GM06990 (cell line): ENCODE results near the gene MVP.
"Not testable (repeated sequence)": the region's sequence is repeated elsewhere in the genome, so short reads cannot be mapped to it uniquely, and the experiment has no call there.

Experiments
- DNase-seq: peaks from one replicate; pipeline ENCODE4 v3.0.0-alpha.2; 2011; ENCODE audit not compliant: insufficient read length; ENCODE audit errors: extremely low read depth
- H3K27me3 ChIP-seq: replicated peaks from 2 replicates; pipeline ENCODE4 v1.6.0; 2011; ENCODE audit warnings: low read length; ENCODE audit not compliant: control insufficient read depth, insufficient read depth
- H3K36me3 ChIP-seq: 2 replicates; pipeline ENCODE4 v1.5.1; 2011; ENCODE audit warnings: low read length; ENCODE audit not compliant: control insufficient read depth, insufficient read depth
- H3K4me3 ChIP-seq: replicated peaks from 2 replicates; pipeline ENCODE4 v1.5.1; 2011; ENCODE audit warnings: low read depth, mild to moderate bottlenecking, control low read depth, low read length
- CTCF ChIP-seq: IDR thresholded peaks from 2 replicates; pipeline ENCODE4 v1.5.1; 2011; ENCODE audit warnings: low read length, control low read depth, mild to moderate bottlenecking, inconsistent platforms; ENCODE audit not compliant: insufficient read depth, poor library complexity, severe bottlenecking

MVP gene

DNA sequence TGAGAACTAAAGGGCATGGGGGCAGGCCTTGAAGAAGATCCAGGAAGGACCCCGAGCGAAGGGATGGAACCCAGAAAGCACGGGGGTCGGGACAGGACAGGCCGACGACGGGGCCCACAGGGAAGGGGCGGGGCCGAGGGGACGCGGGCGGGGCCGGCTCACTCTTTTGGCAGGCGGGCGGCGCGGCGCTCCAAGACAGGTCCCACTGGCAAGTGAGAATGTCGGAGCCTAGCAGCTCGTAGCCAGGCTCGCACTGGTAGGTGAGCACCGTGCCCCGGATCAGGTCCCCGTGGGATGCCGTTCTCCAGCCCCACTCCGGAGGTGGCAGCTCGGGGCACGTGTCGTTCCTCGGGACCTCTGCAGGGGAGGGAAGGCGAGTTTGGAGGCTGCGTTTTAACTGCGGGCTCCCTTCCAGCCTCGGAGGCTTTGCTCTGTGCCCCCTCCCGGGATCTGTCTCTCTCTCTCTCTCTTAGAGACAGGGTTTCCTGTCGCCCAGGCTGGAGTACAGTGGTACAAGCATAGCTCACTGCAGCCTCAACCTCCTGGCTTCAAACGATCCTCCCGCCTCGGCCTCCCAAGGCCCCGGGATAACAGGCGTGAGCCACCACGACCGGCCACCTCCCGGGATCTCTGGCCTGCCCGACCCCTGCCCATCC, 56.5 kb downstream of the MVP start:
- H3K27me3 ChIP-seq: no peaks in the 10 kb centered on the region; the same call in none of the 2 replicates
- no peak for TF ChIP-seq CTCF
- no peak overlapping the region for H3K4me3 ChIP-seq
- H3K36me3 ChIP-seq: no peaks in the 10 kb centered on the region
- no peak for DNase-seq

- peak; percentile 47 for DNase-seq
- no peaks in the 10 kb centered on the region; the same call in none of the 2 replicates for H3K27me3 ChIP-seq
- H3K36me3 ChIP-seq: no peaks in the 10 kb centered on the region
- no peak overlapping the region for H3K4me3 ChIP-seq
- no peak for TF ChIP-seq CTCF
Measured at GRCh38 chr16:29877266-29877961, 57.2 kb downstream of the MVP start.

- Histone ChIP-seq H3K4me3 (no peak overlapping the region), H3K36me3 (no peaks in the 10 kb centered on the region), H3K27me3 (no peaks in the 10 kb centered on the region; the same call in none of the 2 replicates)
- TF ChIP-seq CTCF: no peak
- no peak for DNase-seq
Measured at GRCh38 chr16:29878172-29878571, 57.9 kb downstream of the MVP start.

DNA sequence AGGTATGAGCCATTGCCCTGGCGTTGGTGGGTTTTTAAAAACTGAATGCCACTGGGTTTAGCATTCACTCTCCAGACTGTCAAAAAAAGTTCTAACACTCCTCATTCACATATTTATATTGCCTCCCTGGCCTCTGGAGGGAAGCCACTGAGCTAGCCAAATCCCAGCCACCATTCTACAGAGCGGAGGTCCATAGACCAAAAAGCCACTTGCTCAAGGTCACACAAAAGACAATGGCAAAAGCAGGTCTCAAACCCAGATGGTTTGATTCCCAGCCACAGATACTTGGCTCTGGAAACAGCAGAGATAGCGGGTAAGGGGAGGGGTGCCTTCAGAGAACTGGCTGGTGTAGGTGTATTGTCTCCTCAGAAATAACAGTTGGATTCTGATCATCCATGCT, 60.8 kb downstream of the MVP start:
- no peak for DNase-seq
- Histone ChIP-seq H3K27me3 (no peaks in the 10 kb centered on the region; the same call in none of the 2 replicates), H3K4me3 (no peak overlapping the region), H3K36me3 (no peaks in the 10 kb centered on the region)
- no peak for TF ChIP-seq CTCF

DNA sequence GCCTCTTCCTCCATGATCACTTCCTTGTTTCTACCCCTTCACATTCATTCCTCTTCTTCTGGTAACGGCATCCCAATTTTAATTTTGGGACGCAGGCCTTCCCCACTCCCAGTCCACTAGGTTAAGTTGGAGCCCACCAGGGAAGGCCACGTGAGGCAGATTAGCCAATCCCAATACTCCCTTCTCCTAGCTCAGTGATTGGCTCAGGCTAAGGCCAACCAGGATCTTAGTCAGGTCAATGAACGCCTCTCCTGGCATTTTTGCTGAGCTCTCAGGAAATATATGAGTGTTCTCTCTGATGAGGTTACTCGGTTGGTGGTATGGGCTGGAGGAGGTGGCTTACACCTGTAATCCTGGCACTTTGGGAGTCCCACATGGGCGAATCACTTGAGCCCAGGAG, 63.7 kb downstream of the MVP start:
- no peak for TF ChIP-seq CTCF
- no peaks in the 10 kb centered on the region; the same call in 1 of the 2 replicates for H3K27me3 ChIP-seq
- H3K4me3 ChIP-seq: no peak overlapping the region
- no peak for DNase-seq
- no peaks in the 10 kb centered on the region for H3K36me3 ChIP-seq

GRCh38 chr16:29889372-29889771, 69.1 kb downstream of the MVP start:
- not testable (repeated sequence) for H3K36me3 ChIP-seq, DNase-seq, H3K27me3 ChIP-seq, H3K4me3 ChIP-seq
